ENCODE data around the gene B4GALNT3.
"Not testable (repeated sequence)": the region's sequence is repeated elsewhere in the genome, so short reads cannot be mapped to it uniquely, and the experiment has no call there.

Gene B4GALNT3

DNA sequence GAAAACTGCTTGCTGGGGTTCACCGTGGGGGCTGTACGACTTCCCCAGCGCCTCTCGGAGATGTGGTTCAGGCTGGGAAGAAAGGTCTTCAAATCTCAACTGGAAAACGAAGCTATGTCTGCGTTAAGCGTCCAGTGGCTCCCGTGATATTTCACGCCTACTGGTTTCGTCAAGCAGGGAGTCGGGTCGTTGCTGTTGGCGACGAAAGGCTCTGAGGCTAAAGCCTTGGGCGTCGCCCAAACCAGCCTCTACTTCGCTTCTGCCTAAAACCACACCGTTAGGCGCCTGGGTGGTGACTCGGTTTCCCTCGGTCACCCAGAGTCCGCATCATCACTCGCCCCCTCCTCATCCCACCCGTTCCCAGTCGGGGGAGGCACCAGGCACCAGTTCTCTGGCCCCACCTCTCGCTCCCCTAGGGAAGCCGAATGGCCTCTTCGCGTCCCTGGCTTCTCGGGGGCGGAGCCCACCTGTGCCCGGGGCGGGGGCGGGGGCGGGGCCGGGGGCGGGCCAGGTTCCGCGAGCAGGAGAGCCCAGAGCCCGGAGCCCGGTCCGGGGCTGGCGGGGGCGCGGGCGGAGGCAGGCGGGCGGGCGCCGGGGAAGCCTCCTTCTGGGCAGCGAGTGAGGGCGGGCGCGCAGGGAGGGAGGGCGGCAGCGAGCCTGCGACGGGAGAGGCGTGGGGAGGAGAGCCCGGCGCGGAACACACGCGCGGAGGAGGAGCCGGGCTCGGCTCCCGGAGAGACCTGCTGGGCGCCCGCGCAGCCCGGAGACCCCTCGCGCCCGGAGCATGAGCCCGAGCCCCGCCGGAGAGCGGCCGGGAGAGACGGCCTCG lies at the start of gene B4GALNT3:
TSS of gene B4GALNT3 (plus strand) at position 510 of the 829 bp plus-strand sequence. CDS start 438 bp downstream, outside the sequence.
- in situ Hi-C loops (cut with HindIII; ENCODE audit: low pct_unique_long_range_greater_than_20kb, low sequenced_read_pairs): no loop called here
- peak; percentile 76 to 96 for DNase-seq (ENCODE audit: low read depth in 1 of 2, low spot score in 1 of 2)
- no peak for TF ChIP-seq JUND (IDR thresholded peaks at IDR 0.05; ENCODE audit: low read depth)

DNA sequence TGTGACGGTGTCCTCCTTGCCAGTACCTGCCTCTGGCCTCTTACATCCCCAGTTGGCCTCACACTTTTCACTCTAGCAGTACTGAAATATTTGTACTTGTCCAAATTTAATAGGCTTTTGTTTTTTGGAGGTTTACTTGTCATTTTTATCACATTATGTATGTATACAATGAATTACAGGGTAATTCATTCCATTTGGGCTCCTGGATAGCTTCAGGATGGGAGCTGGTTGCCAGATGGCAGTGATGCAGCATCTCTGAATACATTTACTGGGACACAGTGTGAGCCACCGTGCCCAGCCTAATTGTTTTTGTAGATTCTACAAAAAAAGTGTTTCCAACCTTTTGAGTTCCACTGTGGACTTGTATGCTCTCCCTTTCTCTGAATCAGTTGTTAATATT lies 44.9 kb upstream of the B4GALNT3 start:
- in situ Hi-C loops (cut with HindIII; ENCODE audit: low pct_unique_long_range_greater_than_20kb, low sequenced_read_pairs): no loop called here

DNA sequence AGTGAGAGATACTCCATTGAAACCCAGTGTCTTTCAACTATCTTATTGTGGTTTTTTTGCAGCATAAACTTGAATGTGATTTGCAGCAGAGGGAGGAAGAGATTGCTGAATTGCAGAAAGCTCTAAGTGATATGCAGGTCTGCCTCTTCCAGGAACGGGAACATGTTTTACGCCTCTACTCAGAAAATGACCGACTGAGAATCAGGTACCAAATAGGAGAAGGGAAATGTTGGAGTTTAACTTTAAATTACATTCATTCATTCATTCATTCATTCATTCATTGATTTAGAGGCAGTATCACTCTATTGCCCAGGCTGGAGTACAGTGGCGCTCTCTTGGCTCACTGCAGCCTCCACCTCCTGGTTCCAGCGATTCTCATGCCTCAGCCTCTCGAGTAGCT lies 41.3 kb upstream of the B4GALNT3 start:
- DNase-seq (ENCODE audit: low read depth in 1 of 2, low spot score in 1 of 2): no peak
- in situ Hi-C loops (cut with HindIII; ENCODE audit: low pct_unique_long_range_greater_than_20kb, low sequenced_read_pairs): no loop called here
- TF ChIP-seq JUND (IDR thresholded peaks at IDR 0.05; ENCODE audit: low read depth): no peak

More for the DNA sequence above, 44.9 kb upstream of the B4GALNT3 start:
- TF ChIP-seq JUND (IDR thresholded peaks at IDR 0.05; ENCODE audit: low read depth): no peak
- DNase-seq (ENCODE audit: low read depth in 1 of 2, low spot score in 1 of 2): no peak

GRCh38 chr12:422526-422925 lies 37.2 kb upstream of the B4GALNT3 start:
- TF ChIP-seq JUND (IDR thresholded peaks at IDR 0.05; ENCODE audit: low read depth): no peak
- DNase-seq (ENCODE audit: low read depth in 1 of 2, low spot score in 1 of 2): no peak
- in situ Hi-C loops (cut with HindIII; ENCODE audit: low pct_unique_long_range_greater_than_20kb, low sequenced_read_pairs): no loop called here

GRCh38 chr12:435737-436136 lies 24.0 kb upstream of the B4GALNT3 start:
- in situ Hi-C loops (cut with HindIII; ENCODE audit: low pct_unique_long_range_greater_than_20kb, low sequenced_read_pairs); DNase-seq (ENCODE audit: low read depth in 1 of 2, low spot score in 1 of 2): not testable (repeated sequence)

DNA sequence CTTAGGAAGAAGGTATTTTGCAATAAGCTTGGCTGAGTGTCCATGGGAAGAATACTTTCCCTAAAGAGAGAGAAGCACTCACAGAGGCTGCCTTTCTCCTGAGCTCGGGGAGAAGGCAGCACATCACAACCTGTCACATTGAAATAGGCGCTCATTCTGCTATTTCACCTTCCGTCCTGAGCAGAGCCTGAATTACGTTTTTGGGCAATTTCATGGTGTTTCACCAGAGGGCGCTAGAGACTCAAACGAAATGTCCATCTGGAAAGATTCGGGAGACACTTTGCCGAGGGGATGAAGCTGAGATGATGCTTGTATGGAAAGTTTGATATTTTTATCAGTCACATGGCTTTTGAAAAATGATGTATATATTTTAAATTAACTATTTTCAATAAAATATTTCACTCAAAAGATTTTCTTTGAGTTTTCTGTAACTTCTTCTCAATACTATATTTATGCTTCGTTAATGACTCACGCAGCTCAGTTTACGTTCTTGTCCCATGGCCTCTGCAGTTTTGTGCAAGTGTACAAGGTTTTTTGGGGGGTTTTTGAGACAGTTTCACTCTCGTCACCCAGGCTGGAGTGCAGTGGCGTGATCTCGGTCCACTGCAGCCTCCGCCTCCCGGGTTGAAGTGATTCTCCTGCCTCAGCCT lies 17.4 kb upstream of the B4GALNT3 start:
- DNase-seq (ENCODE audit: low read depth in 1 of 2, low spot score in 1 of 2): peak; percentile 48 to 79
- TF ChIP-seq JUND (IDR thresholded peaks at IDR 0.05; ENCODE audit: low read depth): no peak
- in situ Hi-C loops (cut with HindIII; ENCODE audit: low pct_unique_long_range_greater_than_20kb, low sequenced_read_pairs): no loop called here

DNA sequence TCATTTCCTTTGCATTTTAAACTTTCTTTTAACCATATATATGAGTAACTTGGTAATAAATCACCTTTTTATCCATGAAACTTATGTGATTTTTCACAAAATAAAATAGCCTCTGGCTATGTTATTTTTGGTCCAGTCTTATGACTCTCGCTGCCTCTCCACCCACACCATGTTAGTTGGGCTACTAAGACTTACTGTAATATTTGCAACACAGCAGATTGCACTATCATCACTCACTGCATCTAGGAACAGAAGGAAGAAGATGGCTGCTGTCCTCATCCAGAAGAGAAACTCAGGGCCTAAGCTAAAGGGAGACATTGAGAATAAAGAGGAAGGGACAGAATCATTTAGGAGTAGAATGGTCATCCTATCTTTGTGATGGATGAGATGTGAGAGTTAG lies 12.6 kb upstream of the B4GALNT3 start:
- in situ Hi-C loops (cut with HindIII; ENCODE audit: low pct_unique_long_range_greater_than_20kb, low sequenced_read_pairs): no loop called here
- TF ChIP-seq JUND (IDR thresholded peaks at IDR 0.05; ENCODE audit: low read depth): no peak

DNA sequence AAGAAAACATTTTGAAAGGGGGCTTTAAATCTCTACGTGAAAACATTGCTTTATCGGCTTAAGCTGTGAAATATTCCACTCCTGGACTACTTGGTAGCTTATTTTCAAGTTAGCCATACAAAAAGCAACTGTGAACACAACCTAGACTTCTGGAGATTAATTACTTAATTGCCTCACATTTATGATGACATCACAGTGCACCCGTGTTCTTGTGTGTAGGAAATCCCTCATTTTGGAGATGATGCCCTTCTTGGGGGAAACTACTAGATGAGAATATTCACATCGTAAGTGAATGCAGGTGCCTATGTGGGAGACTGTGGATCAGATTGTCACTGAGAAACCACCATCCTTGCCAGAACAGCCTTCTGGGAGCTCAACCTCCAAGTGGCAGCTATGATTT lies 10.5 kb upstream of the B4GALNT3 start:
- DNase-seq (ENCODE audit: low read depth in 1 of 2, low spot score in 1 of 2): no peak
- in situ Hi-C loops (cut with HindIII; ENCODE audit: low pct_unique_long_range_greater_than_20kb, low sequenced_read_pairs): no loop called here
- TF ChIP-seq JUND (IDR thresholded peaks at IDR 0.05; ENCODE audit: low read depth): no peak

More for the DNA sequence above, 12.6 kb upstream of the B4GALNT3 start:
- DNase-seq (ENCODE audit: low read depth in 1 of 2, low spot score in 1 of 2): no peak

DNA sequence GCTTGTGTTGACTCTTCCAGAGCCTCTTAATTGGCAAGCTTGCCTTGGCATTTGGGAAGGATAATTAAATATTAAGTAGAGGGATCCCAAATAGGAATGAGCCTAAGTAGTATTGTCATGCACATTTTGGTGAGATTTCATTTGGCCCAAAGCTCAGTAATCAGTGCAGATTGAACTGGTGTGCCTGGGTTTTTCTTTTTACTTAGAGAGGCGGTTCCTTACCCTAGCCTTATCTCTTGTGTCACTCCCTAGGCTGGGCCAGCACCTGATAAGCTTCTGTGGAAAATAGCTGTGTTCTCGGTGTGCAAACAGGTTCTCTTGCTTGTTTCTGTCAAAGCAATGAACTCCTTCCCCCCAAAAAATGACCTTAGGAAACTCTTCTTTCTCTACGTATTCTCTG lies 9.3 kb upstream of the B4GALNT3 start:
- no peak for TF ChIP-seq JUND (IDR thresholded peaks at IDR 0.05; ENCODE audit: low read depth)
- in situ Hi-C loops (cut with HindIII; ENCODE audit: low pct_unique_long_range_greater_than_20kb, low sequenced_read_pairs): no loop called here
- DNase-seq (ENCODE audit: low read depth in 1 of 2, low spot score in 1 of 2): no peak

- no peak for TF ChIP-seq JUND (IDR thresholded peaks at IDR 0.05; ENCODE audit: low read depth)
- no peak for DNase-seq (ENCODE audit: low read depth in 1 of 2, low spot score in 1 of 2)
- in situ Hi-C loops (cut with HindIII; ENCODE audit: low pct_unique_long_range_greater_than_20kb, low sequenced_read_pairs): no loop called here
These were observed 7.0 kb upstream of the B4GALNT3 start for GRCh38 chr12:452667-453210.

- TF ChIP-seq JUND (IDR thresholded peaks at IDR 0.05; ENCODE audit: low read depth): no peak
- in situ Hi-C loops (cut with HindIII; ENCODE audit: low pct_unique_long_range_greater_than_20kb, low sequenced_read_pairs): no loop called here
- DNase-seq (ENCODE audit: low read depth in 1 of 2, low spot score in 1 of 2): no peak
These were observed 4.9 kb upstream of the B4GALNT3 start for GRCh38 chr12:454833-455232.

DNA sequence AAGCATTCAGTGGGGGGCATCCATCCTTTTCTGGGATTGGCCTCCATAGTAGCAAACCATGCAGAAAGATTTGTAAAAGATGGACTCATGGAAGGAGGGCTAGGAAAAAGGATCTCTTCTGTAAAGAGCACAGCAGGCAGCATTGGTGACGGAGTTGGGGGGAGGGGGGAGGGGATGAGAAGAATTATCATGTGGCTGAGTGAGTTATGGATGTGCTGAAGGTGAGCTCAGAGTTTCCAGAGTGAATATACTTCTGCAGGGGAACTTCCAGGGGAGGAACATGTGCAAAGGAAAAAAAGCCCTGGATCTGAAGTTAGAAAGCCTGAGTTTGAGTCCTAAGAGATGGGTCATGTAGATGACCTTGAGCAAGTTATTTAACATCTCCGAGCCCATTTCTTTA lies 3.9 kb upstream of the B4GALNT3 start:
- DNase-seq (ENCODE audit: low read depth in 1 of 2, low spot score in 1 of 2): no peak
- in situ Hi-C loops (cut with HindIII; ENCODE audit: low pct_unique_long_range_greater_than_20kb, low sequenced_read_pairs): no loop called here
- no peak for TF ChIP-seq JUND (IDR thresholded peaks at IDR 0.05; ENCODE audit: low read depth)

DNA sequence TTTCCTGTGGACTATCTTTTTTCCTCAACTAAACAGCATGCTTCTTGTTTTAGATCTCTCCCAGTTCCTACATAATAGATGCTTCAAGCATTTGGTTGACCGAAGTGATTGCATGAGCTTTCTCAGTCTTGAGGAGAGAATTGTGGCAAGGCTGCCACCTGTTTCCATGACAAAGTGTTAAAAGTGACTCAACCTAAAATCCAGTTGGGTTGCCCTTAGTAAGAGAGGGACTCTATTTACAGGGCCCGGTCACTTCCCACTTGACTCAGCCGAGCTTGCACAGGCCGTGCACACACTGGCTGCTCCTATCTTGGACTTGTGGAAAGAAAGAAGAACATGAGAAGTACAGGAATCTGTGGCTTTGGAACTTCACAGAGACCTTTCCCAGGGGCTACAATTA lies 2.1 kb upstream of the B4GALNT3 start:
- DNase-seq (ENCODE audit: low read depth in 1 of 2, low spot score in 1 of 2): no peak
- no peak for TF ChIP-seq JUND (IDR thresholded peaks at IDR 0.05; ENCODE audit: low read depth)
- in situ Hi-C loops (cut with HindIII; ENCODE audit: low pct_unique_long_range_greater_than_20kb, low sequenced_read_pairs): no loop called here

Data from T47D (cell line).